Measurements from ENCODE around the gene HDAC4. TPM values are rescaled to one million over a fixed set of nuclear protein-coding genes. Genes with fewer than 3 reads are reported as not detected.

The HDAC4 gene
- total RNA-seq, 1 experiment from 2014 or later, result 11.3 TPM

GRCh38 chr2:239120664-239121063 is 280.2 kb downstream of the HDAC4 start:
- Histone ChIP-seq H3K27me3 (no peaks in the 10 kb centered on the region), H3K4me1 (peaks cover 11% of the 10 kb centered on the region), H3K27ac (no peak overlapping the region), H3K9me3 (replicated peaks) (no peaks in the 10 kb centered on the region), H3K36me3 (peaks cover 9% of the 10 kb centered on the region), H3K4me3 (no peak overlapping the region)
- no peak for DNase-seq

- no peaks in the 10 kb centered on the region for H3K36me3 ChIP-seq
- peaks cover 11% of the 10 kb centered on the region for H3K4me1 ChIP-seq
- H3K4me3 ChIP-seq, result no peak overlapping the region
- peak; percentile 31 to 42 for DNase-seq
- H3K27me3 ChIP-seq, result no peaks in the 10 kb centered on the region
- H3K27ac ChIP-seq, result no peak overlapping the region
- no peaks in the 10 kb centered on the region for H3K9me3 ChIP-seq (replicated peaks)
Observed at GRCh38 chr2:239119346-239120126, 281.3 kb downstream of the HDAC4 start.

GRCh38 chr2:239118675-239119211 is 282.1 kb downstream of the HDAC4 start:
- no peak overlapping the region for H3K4me3 ChIP-seq
- peaks cover 9% of the 10 kb centered on the region for H3K4me1 ChIP-seq
- H3K9me3 ChIP-seq (replicated peaks), result no peaks in the 10 kb centered on the region
- DNase-seq, result no peak
- no peak overlapping the region for H3K27ac ChIP-seq
- no peaks in the 10 kb centered on the region for H3K36me3 ChIP-seq
- H3K27me3 ChIP-seq, result no peaks in the 10 kb centered on the region

DNA sequence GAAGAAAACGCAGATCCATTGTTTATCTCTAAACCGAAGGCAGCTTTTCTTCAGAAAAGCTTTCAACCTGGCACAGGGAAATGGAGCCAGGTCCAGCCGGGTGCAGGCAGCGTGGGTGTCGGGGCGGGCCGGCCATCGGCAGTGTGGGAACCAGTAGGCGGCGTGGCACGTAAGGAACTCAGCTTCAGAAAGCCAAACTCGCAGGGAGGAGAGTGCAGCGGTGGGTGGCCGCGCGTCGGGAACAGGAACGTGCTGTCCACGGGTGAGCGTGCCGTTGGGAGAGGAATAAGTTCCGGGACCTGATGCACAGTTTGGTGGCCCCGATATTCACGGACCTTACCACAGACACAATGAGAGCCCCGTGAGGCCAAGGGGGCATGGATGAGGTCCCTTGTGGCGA is 282.6 kb downstream of the HDAC4 start:
- no peaks in the 10 kb centered on the region for H3K27me3 ChIP-seq
- H3K9me3 ChIP-seq (replicated peaks), result no peaks in the 10 kb centered on the region
- H3K4me1 ChIP-seq, result peaks cover 5% of the 10 kb centered on the region
- no peak overlapping the region for H3K27ac ChIP-seq
- no peak overlapping the region for H3K4me3 ChIP-seq
- no peaks in the 10 kb centered on the region for H3K36me3 ChIP-seq
- DNase-seq, result no peak

DNA sequence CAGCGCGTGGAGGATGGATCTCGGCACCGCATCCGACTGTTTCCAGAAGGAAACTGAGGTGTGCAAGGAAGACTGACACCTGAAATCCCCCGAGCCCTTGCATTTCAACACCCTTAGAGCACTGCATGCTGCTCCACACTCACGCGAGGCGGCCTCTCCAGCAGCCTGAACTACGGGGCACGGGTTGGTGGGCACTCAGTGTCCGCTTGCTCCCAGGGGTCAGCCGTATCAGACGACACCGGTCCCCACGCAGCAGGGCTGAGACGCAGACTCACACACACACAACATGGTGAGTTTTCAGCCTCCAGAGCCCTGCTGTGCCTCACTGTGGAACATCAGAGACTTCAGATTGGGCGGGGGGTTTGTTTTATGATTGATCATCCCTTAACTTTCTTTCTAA is 283.0 kb downstream of the HDAC4 start:
- H3K36me3 ChIP-seq, result no peaks in the 10 kb centered on the region
- DNase-seq, result no peak
- H3K9me3 ChIP-seq (replicated peaks), result no peaks in the 10 kb centered on the region
- peaks cover 2% of the 10 kb centered on the region for H3K4me1 ChIP-seq
- no peak overlapping the region for H3K4me3 ChIP-seq
- no peak overlapping the region for H3K27ac ChIP-seq
- H3K27me3 ChIP-seq, result no peaks in the 10 kb centered on the region

DNA sequence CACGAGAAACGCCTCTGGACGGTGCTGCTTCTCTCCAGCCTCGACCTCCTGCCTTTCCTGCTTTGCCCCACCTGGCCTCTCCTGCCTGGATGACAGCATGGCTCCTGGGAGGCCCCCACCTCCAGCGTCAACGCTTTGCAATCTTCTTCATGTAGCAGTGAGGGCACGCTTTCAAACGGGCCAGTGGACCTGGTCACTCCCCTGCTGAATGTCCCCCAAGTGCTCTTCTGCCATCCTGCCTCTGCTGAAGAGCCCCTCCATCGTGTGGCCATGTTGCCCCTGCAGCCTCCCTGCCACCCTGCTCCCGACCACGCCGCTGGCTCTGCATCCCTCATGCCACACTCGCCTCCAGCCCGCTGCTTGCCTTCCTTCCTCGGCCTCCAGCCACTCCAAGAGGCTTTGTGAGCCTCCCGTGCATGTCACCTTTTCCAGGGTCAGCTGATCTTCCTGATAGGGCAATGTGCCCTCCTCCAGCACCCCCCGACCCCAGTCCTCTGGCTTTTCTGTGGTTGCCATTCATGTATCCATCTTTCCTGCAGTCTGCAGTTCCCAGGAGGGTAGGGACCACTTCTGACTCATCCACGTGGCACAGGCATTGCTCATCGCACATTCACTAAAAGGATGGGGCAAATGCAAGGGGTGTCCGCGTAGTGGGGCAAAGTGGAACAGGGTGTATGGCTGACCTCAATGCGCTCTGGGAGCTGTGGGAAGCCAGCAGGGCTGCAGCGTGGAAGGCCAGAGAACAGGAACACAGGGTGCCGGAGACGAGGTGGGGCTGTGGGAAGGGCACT is 284.2 kb downstream of the HDAC4 start:
- DNase-seq, result no peak

GRCh38 chr2:239115616-239116015 is 285.2 kb downstream of the HDAC4 start:
- H3K27ac ChIP-seq, result no peak overlapping the region
- no peaks in the 10 kb centered on the region for H3K36me3 ChIP-seq
- no peak for DNase-seq
- no peaks in the 10 kb centered on the region for H3K4me1 ChIP-seq
- no peaks in the 10 kb centered on the region for H3K27me3 ChIP-seq
- H3K4me3 ChIP-seq, result no peak overlapping the region
- H3K9me3 ChIP-seq (replicated peaks), result no peaks in the 10 kb centered on the region

More for the DNA sequence above, 284.2 kb downstream of the HDAC4 start:
- Histone ChIP-seq H3K4me3 (no peak overlapping the region), H3K9me3 (replicated peaks) (no peaks in the 10 kb centered on the region), H3K4me1 (no peaks in the 10 kb centered on the region), H3K27ac (no peak overlapping the region), H3K36me3 (no peaks in the 10 kb centered on the region), H3K27me3 (no peaks in the 10 kb centered on the region)

GRCh38 chr2:239114616-239115265 is 286.1 kb downstream of the HDAC4 start:
- Histone ChIP-seq H3K36me3 (no peaks in the 10 kb centered on the region), H3K27me3 (no peaks in the 10 kb centered on the region), H3K9me3 (replicated peaks) (no peaks in the 10 kb centered on the region), H3K4me3 (no peak overlapping the region), H3K4me1 (no peaks in the 10 kb centered on the region), H3K27ac (no peak overlapping the region)
- no peak for DNase-seq

DNA sequence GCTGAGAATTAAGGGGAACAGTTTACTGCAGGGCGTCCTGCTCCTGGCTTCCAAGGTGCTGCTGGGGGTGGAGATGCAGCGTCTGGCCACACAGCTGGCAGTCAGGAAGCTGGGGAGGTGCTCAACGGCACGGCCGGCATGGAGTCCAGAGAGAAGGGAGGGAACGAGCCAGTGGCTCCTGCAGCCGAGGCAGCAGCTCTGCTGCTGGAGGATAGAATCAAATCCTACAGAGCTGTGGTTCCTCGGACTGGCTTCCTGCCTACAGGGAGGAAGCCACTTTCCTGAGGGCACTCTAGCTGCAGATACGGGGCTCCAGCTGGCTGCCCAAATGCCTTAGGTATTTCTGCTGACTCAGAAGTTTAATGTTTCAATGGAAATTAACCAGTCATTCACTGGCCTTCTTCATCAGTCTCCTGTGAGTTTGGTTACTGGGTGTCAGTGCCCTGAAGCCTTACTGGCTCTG is 286.7 kb downstream of the HDAC4 start:
- no peaks in the 10 kb centered on the region for H3K4me1 ChIP-seq
- no peak for DNase-seq

GRCh38 chr2:239113615-239114014 is 287.2 kb downstream of the HDAC4 start:
- Histone ChIP-seq H3K9me3 (replicated peaks) (no peaks in the 10 kb centered on the region), H3K27me3 (no peaks in the 10 kb centered on the region), H3K4me1 (no peaks in the 10 kb centered on the region), H3K36me3 (no peaks in the 10 kb centered on the region), H3K27ac (no peak overlapping the region), H3K4me3 (no peak overlapping the region)
- DNase-seq, result no peak

More for the DNA sequence above, 286.7 kb downstream of the HDAC4 start:
- H3K9me3 ChIP-seq (replicated peaks), result no peaks in the 10 kb centered on the region
- no peaks in the 10 kb centered on the region for H3K36me3 ChIP-seq
- H3K27ac ChIP-seq, result no peak overlapping the region
- H3K27me3 ChIP-seq, result no peaks in the 10 kb centered on the region
- H3K4me3 ChIP-seq, result no peak overlapping the region

DNA sequence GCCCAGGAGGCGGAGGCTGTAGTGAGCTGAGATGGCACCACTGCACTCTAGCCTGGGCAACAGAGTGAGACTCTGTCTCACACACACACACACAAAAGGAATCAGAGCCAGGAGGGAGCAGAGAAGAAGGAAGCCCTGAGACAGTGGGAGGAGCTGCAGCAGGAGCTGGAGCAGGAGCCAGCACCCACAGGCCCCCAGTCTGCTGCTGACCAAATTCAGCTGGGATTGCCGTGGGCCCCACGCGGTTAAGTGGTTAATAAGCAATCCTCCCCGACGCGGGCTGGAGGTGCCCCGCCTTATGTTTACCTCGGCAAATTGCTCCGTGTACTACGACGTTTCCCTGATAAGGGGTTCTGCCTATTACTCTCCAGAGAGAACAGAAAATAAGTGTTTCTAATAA is 287.6 kb downstream of the HDAC4 start:
- Histone ChIP-seq H3K9me3 (replicated peaks) (no peaks in the 10 kb centered on the region), H3K36me3 (no peaks in the 10 kb centered on the region), H3K4me1 (no peaks in the 10 kb centered on the region), H3K4me3 (no peak overlapping the region), H3K27ac (no peak overlapping the region), H3K27me3 (no peaks in the 10 kb centered on the region)
- no peak for DNase-seq

GRCh38 chr2:239112127-239112774 is 288.6 kb downstream of the HDAC4 start:
- no peak for DNase-seq
- no peaks in the 10 kb centered on the region for H3K4me1 ChIP-seq

DNA sequence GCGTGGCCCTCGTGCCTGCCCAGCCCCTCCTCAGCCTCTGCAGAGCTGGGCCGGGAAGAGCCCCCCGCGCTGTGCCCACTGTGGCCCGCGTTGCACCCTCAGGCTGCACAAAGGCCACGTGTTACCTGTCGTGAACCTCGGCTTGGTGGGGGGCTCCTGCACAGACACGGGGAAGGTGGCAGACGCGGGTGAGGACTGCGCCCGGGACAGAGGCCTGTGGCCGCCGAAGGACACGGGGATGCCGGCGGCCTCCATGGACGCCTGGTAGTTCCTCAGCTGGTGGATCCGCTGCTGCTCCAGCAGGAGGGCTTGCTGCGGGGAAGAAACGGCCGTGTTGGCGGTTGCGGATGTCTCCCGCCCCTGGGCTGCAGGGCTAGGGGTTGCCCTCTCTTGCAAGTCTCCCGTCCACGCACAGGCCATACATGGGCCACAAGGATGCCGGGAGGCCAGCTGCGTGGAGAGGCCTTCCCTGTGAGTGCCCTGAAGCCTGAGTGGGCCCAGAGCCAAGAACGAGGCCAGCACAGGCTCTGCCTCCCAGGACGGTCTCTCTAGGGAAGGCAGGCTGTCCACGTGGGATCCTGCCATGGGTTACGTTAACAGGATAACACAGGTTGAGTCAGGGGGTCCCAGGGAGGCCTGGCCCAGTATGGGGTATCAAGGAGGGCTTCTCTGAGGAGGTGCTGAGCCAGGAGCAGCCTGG is 289.3 kb downstream of the HDAC4 start:
- Histone ChIP-seq H3K9me3 (replicated peaks) (no peaks in the 10 kb centered on the region), H3K4me1 (peaks cover 6% of the 10 kb centered on the region; the same call in 1 of the 2 replicates), H3K4me3 (no peak overlapping the region), H3K27ac (no peak overlapping the region), H3K27me3 (no peaks in the 10 kb centered on the region), H3K36me3 (no peaks in the 10 kb centered on the region)
- no peak for DNase-seq

More at GRCh38 chr2:239112127-239112774, 288.6 kb downstream of the HDAC4 start:
- Histone ChIP-seq H3K36me3 (no peaks in the 10 kb centered on the region), H3K4me3 (no peak overlapping the region), H3K27me3 (no peaks in the 10 kb centered on the region), H3K9me3 (replicated peaks) (no peaks in the 10 kb centered on the region), H3K27ac (no peak overlapping the region)

DNA sequence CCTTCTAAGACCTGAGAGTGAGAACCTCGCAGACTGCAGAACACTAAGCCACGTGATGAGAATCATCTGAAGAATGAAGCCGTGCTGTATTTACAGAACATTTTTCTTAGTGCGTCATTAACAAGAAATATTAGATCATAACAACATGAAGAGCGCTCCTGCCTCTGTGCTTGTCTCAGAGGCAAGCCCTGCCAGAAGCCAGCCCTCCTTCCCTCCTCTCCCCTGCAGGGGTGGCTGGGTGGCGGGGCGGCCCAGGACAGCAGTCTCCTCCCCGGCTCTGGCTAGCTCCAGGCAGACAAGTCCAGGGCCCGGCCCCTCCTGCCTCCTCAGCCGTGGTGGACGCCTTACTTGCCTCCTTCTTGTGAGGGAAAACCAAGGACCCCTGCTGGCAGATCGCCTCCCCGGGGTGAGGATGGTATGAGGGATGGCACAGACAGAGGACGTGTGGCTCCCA is 290.2 kb downstream of the HDAC4 start:
- H3K27me3 ChIP-seq, result no peaks in the 10 kb centered on the region
- no peak for DNase-seq
- no peaks in the 10 kb centered on the region for H3K36me3 ChIP-seq
- H3K4me3 ChIP-seq, result no peak overlapping the region
- peaks cover 8% of the 10 kb centered on the region; the same call in 1 of the 2 replicates for H3K4me1 ChIP-seq
- H3K9me3 ChIP-seq (replicated peaks), result no peaks in the 10 kb centered on the region
- no peak overlapping the region for H3K27ac ChIP-seq

All from SJCRH30 (cell line).